Frontal cortex (tissue), 4 donors: ENCODE measurements around the gene FNIP2. TPM values are rescaled to one million over a fixed set of nuclear protein-coding genes. Genes with fewer than 3 reads are reported as not detected.
"Not testable (repeated sequence)": the region's sequence is repeated elsewhere in the genome, so short reads cannot be mapped to it uniquely, and the experiment has no call there.

Experiments used
- DNase-seq, 2 donors: peaks; one replicate each; pipeline ENCODE4 v3.0.0; 2012; ENCODE audit warnings: low spot score in 2 of 2
- FAIRE-seq: peaks from 2 replicates; lab custom pipeline; 2012; peaks lifted over from hg19 to GRCh38; lab: Jason Lieb, UNC
- total RNA-seq: library from RNA; depleted of rRNA; stranded (reverse); fragments of >200 nt; gene quantifications from one replicate; pipeline ENCODE4 v1.2.3, GENCODE V29; 2014
- donor health status: control.
- donor health status: control.
- donor health status: control.

The FNIP2 gene
- total RNA-seq, 1 donor from 2014 or later = 63.2 TPM

- FAIRE-seq (no peak), DNase-seq (no peak)
These were observed 18.1 kb downstream of the FNIP2 start for GRCh38 chr4:158786955-158787354.

DNA sequence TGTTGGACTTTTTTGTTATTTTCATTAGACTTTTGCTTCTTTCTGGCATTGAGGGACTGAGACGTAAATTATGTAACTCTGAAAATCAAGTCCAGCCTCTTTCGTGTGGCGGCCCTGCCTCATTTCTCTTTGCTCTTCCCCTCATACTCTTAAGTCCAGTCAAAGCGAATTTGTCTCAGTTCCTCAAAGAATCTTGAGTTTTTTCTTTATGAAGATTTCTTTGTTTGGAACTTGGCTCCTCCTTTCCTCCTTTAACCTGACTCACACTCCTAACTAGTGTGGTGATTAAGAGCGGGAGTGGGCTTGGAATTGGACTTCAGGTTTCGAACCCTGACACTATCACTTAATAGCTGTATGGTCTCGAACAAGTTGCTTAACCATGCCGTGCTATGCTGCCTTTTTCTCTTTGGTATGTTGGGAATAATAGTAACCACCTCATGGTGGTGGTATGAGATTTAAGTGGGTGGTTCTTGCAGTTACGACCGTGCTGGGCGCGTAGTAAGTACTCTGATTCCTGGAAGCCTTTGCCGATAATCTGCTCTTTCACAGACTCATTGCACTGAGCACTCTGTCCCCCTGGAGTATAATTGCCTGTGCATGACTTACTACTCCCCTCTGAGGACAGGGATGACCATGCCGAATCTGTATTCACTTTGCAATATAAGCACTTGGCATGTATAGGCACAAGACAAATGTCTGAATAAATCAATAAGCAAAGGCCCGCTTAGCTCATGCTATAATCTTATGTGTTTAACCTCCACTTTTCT is 19.1 kb downstream of the FNIP2 start:
- no peak for DNase-seq
- no peak for FAIRE-seq

- DNase-seq = no peak
- no peak for FAIRE-seq
These were observed 19.7 kb downstream of the FNIP2 start for GRCh38 chr4:158788516-158788915.

GRCh38 chr4:158789853-158790252 is 21.0 kb downstream of the FNIP2 start:
- DNase-seq (no peak), FAIRE-seq (no peak)

GRCh38 chr4:158793021-158793420 is 24.2 kb downstream of the FNIP2 start:
- DNase-seq (no peak), FAIRE-seq (no peak)

- not testable (repeated sequence) for FAIRE-seq
These were observed 24.6 kb downstream of the FNIP2 start for GRCh38 chr4:158793430-158793829.

DNA sequence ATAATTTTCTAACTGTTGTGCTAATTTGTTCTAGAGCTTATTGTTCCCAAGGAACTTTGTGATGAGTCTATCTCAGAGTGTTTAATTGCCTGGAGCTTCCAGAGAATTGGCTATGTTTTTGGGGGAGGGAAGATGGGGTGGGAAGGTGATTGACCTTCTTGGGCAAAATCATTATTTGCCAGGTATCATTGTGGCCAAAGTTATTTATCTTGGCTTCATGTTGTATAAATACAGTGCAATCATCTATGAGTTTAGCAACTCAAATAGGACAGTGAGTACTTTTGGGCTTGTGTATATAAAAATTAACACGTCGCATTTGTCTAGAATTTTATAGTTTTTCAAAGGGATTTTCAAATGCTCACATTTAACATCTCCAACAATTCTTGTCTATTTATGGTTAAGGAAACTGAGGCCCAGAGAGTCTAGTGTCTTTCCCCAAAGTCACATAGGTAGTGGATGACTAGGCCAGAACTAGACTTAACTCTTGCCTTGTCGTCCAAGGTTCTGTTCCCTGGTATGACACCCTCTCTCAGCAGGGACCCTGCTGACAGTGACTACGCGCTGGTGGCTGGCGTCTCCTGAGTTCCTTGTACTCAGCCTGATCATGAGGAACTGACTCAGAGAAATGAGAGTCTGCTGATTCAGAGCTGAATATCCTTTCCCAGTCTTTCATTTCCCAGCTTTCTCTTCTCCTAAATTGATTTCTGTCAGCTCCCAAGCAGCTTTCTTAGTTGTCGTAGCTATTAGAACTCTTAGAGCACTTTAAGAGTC is 27.7 kb downstream of the FNIP2 start:
- FAIRE-seq = no peak
- no peak for DNase-seq

More at GRCh38 chr4:158793430-158793829, 24.6 kb downstream of the FNIP2 start:
- not testable (repeated sequence) for DNase-seq

GRCh38 chr4:158798062-158798461 is 29.2 kb downstream of the FNIP2 start:
- FAIRE-seq (no peak), DNase-seq (no peak)

- DNase-seq (no peak), FAIRE-seq (no peak)
These were observed 30.4 kb downstream of the FNIP2 start for GRCh38 chr4:158799013-158799770.

DNA sequence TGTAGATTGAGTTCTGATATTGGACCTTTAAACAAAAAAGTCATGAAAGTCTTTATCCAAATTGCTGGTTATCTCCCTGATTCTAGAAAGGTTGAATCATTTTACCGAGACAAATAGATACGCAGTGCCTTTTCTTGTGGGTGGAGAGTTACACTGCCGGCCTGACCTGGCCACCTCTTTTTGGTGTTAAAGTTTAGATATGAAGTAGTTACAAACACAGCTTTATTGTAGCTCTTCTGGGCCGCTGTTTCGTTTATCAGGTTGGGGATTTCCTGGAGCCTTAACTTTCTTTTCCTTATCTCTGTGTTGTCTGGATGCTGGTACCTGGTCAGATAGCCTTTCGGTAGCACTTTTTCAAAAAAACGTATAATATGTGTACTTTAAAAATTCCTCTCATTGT is 31.0 kb downstream of the FNIP2 start:
- no peak for FAIRE-seq
- DNase-seq = no peak

DNA sequence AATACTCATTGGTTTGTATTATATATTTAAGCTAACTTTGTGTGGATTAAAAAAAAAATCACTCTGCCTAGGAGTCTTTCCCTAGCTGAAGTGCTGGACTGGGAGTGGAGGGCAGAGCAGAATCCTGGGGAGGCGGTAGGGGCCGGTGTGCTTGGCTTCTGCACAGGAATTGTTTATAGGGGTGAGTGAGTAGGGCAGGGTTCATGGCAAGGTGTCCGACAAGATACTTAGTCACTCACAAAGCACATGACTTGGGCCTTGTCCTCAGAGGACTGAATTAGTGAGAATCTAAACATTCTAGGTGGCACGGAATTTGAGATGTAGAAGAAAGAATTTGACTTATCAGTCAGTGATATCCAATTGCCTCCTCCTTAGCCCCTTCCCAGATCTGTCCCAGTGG is 32.2 kb downstream of the FNIP2 start:
- DNase-seq (no peak), FAIRE-seq (no peak)

DNA sequence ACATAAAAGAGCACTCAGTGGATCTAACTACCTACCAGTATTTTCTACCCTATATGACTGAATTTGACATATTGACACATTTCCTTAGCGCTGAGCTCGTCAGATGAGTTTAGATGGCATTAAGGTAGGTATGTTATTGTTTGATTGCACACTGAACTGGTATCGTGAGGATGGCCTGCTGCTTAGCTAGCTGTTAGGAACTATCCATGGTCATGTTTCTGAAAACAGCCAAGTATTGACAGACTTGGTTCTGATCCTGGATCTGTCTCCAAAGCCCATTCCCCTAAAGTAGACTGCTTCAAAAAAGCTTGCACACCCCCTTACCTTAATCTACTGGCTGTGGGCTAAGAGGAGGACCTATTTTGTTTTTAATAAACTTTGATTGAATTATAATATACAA is 32.9 kb downstream of the FNIP2 start:
- FAIRE-seq (no peak), DNase-seq (no peak)

- DNase-seq (no peak), FAIRE-seq (no peak)
These were observed 34.1 kb downstream of the FNIP2 start for GRCh38 chr4:158802914-158803313.

- no peak for DNase-seq
- FAIRE-seq = no peak
These were observed 37.0 kb downstream of the FNIP2 start for GRCh38 chr4:158805635-158806471.

GRCh38 chr4:158807691-158808090 is 38.9 kb downstream of the FNIP2 start:
- FAIRE-seq (no peak), DNase-seq (no peak)

DNA sequence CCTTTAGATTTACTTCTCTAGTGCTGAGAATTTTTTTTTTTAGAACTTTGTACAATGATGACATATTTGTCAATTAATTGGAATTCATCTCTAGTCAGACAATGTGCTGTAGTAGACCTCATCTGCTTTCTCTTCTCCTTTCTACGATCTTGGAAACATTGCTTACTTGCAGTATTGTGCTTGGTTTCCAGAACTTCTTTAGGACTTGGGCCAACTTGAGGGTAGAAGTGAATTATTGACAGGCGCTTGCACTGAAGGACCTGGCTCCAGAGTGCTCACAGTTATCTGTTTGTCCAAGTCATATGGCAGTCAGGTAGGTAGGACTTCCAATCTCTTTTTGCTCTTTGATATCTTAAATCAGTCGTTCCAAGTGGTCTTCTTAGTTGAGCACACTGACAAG is 39.6 kb downstream of the FNIP2 start:
- FAIRE-seq = no peak
- no peak for DNase-seq

DNA sequence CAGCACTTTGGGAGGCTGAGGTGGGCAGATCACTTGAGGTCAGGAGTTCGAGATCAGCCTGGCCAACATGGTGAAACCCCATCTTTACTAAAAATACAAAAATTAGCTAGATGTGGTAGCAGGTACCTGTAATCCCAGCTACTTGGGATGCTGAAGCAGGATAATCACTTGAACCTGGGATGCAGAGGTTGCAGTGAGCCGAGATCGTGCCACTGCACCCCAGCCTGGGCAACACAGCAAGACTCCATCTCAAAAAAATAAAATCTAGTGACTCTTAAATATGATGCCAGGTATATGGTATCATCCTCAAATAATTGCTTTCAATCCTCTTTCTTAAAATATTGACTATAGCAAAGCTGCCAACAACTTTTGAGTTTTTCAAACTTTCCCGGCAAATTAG is 40.4 kb downstream of the FNIP2 start:
- FAIRE-seq, DNase-seq: not testable (repeated sequence)

DNA sequence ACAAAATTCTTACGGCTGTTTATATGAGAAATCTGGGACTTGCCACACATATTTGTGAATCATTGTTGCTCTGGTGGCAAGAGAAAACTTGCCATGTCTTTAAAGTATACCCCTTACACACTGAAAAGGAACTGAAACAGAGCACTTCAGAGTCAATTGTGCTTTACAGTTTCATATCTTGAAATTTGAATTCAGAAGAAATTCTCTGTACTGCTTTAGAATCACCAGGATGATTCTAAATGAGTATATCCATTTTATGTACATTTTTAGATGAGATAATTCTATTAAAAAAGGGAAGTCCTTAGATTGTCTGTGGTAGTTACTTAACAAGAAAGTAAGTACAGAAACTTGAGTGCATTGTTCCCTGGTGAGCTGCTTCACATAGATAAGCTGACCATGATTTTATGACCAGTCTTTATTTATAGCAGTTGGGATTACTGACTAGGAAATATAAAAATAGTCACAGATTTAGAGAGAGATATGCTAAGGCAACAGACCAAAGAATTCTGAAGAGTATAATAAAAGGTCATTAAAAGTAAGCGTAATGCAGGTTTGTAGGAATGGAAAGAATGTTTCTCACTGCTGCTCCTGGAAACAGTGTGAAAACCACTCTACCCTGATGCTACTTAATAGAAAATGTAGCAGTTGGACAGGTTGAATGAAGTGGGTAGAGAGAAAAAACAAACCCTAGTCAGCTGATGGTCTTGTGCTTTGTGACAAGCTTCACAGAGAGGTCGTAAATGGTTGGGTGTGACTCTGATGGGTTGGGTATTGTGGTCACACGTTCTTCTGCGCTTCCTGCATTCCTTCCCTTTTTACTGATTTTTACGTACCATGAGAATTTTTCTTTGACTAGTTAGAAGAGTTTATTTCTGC is 41.0 kb downstream of the FNIP2 start:
- FAIRE-seq = no peak
- no peak for DNase-seq
